ENCODE measurements around the gene PRKN. TPM values are rescaled to one million over a fixed set of nuclear protein-coding genes. Genes with fewer than 3 reads are reported as not detected.

Gene PRKN
- total RNA-seq, 1 donor from 2014 or later, result 1.2 TPM

- no peaks in the 10 kb centered on the region for H3K36me3 ChIP-seq (ENCODE audit: control insufficient read depth, insufficient read depth, low read length)
- H3K27me3 ChIP-seq (ENCODE audit: control insufficient read depth, insufficient read depth, low read length), result no peaks in the 10 kb centered on the region
- DNase-seq (ENCODE audit: low read depth), result peak; percentile 10
- TF ChIP-seq, protein P1, sequence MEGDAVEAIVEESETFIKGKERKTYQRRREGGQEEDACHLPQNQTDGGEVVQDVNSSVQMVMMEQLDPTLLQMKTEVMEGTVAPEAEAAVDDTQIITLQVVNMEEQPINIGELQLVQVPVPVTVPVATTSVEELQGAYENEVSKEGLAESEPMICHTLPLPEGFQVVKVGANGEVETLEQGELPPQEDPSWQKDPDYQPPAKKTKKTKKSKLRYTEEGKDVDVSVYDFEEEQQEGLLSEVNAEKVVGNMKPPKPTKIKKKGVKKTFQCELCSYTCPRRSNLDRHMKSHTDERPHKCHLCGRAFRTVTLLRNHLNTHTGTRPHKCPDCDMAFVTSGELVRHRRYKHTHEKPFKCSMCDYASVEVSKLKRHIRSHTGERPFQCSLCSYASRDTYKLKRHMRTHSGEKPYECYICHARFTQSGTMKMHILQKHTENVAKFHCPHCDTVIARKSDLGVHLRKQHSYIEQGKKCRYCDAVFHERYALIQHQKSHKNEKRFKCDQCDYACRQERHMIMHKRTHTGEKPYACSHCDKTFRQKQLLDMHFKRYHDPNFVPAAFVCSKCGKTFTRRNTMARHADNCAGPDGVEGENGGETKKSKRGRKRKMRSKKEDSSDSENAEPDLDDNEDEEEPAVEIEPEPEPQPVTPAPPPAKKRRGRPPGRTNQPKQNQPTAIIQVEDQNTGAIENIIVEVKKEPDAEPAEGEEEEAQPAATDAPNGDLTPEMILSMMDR (IDR thresholded peaks at IDR 0.05; ENCODE audit: insufficient read depth, low read length, poor library complexity, severe bottlenecking), result no peak
- no peak overlapping the region for H3K4me3 ChIP-seq (ENCODE audit: low read depth, low read length)
Measured at GRCh38 chr6:162345051-162345511, 382.5 kb downstream of the PRKN start.

- Histone ChIP-seq H3K27me3 (ENCODE audit: control insufficient read depth, insufficient read depth, low read length) (no peaks in the 10 kb centered on the region), H3K36me3 (ENCODE audit: control insufficient read depth, insufficient read depth, low read length) (no peaks in the 10 kb centered on the region), H3K4me3 (ENCODE audit: low read depth, low read length) (no peak overlapping the region)
- TF ChIP-seq, protein P1 (IDR thresholded peaks at IDR 0.05; ENCODE audit: insufficient read depth, low read length, poor library complexity, severe bottlenecking), result no peak
- DNase-seq (ENCODE audit: low read depth), result no peak
Measured at GRCh38 chr6:162344646-162345010, 382.9 kb downstream of the PRKN start.

DNA sequence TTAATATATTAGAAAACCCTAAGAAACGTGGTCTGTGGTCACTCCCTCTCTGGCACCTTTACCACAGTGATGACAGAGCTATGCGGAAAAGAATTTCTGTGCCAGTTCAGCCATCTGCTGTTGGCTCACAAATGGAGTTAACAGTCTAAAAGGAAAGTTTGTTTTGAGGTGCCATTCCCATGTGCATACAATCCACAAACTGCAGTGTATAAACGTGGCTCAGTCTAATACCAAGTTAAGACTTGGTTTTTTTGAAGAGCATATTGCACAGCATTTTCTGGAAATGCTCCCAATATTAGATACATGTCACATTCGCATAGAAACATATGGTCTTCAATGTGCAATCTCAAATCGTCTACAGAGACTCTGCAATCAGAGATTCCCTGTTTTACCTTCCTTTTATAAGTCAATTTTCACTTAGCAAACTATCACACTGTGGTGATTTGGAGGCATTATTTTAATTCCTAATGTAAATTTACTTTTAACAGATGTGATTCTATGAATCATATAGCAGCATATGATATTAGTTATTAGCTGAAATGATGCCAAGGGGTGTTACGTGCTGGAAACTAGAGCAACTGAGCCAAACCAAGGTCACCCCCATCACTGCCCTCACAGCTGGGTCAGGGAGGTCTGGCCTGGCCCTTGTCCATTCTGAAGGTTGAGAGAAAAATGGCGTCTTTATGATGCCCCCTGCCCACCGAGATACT lies 383.5 kb downstream of the PRKN start:
- no peaks in the 10 kb centered on the region for H3K36me3 ChIP-seq (ENCODE audit: control insufficient read depth, insufficient read depth, low read length)
- TF ChIP-seq, protein P1 (IDR thresholded peaks at IDR 0.05; ENCODE audit: insufficient read depth, low read length, poor library complexity, severe bottlenecking), result no peak
- H3K4me3 ChIP-seq (ENCODE audit: low read depth, low read length), result no peak overlapping the region
- no peak for DNase-seq (ENCODE audit: low read depth)
- no peaks in the 10 kb centered on the region for H3K27me3 ChIP-seq (ENCODE audit: control insufficient read depth, insufficient read depth, low read length)

GRCh38 chr6:162343198-162343935 lies 384.2 kb downstream of the PRKN start:
- H3K4me3 ChIP-seq (ENCODE audit: low read depth, low read length), result no peak overlapping the region
- H3K27me3 ChIP-seq (ENCODE audit: control insufficient read depth, insufficient read depth, low read length), result no peaks in the 10 kb centered on the region
- H3K36me3 ChIP-seq (ENCODE audit: control insufficient read depth, insufficient read depth, low read length), result no peaks in the 10 kb centered on the region
- no peak for DNase-seq (ENCODE audit: low read depth)
- TF ChIP-seq, protein P1 (IDR thresholded peaks at IDR 0.05; ENCODE audit: insufficient read depth, low read length, poor library complexity, severe bottlenecking), result no peak

DNA sequence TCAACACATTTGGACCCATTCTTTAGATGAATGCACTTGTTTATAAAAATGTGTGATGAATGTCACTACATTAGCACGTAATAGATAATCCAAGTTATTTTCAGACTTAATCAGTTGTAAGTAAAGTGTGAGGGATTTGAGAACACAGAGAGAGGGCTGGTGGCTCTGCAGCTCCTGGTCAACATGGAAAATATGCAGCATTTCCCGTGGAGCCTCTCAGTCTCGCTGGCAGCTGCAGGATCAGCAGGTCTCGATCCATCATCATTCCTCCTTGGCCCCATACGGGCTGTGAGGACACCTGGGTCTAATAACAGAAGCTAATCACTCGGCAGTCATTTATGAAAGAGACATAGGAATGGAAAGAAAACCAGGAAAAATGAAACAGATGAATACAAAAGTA lies 390.2 kb downstream of the PRKN start:
- TF ChIP-seq, protein P1 (IDR thresholded peaks at IDR 0.05; ENCODE audit: insufficient read depth, low read length, poor library complexity, severe bottlenecking), result no peak
- no peaks in the 10 kb centered on the region for H3K27me3 ChIP-seq (ENCODE audit: control insufficient read depth, insufficient read depth, low read length)
- H3K36me3 ChIP-seq (ENCODE audit: control insufficient read depth, insufficient read depth, low read length), result no peaks in the 10 kb centered on the region
- no peak overlapping the region for H3K4me3 ChIP-seq (ENCODE audit: low read depth, low read length)
- DNase-seq (ENCODE audit: low read depth), result no peak

Measured in kidney epithelial cell (primary cell).